ENCODE data around the gene CCN5.
A peak's percentile ranks its signal among the peaks of the same experiment; 100 is the strongest.

The CCN5 gene

GRCh38 chr20:44702776-44703175 is 12.4 kb upstream of the CCN5 start:
- Mint-ChIP-seq H3K4me1 (peaks cover 9 to 16% of the 10 kb centered on the region in 2 donors), H3K27ac (no peak overlapping the region), H3K9me3 (no peaks in the 10 kb centered on the region), H3K36me3 (no peaks in the 10 kb centered on the region), H3K27me3 (no peaks in the 10 kb centered on the region), H3K4me3 (no peak overlapping the region)
- ATAC-seq (replicated peaks) (peak; percentile 83 to 84), DNase-seq (peak; percentile 35)

GRCh38 chr20:44703183-44703925 is 11.8 kb upstream of the CCN5 start:
- Mint-ChIP-seq H3K27me3 (no peaks in the 10 kb centered on the region), H3K4me1 (peaks cover 9 to 16% of the 10 kb centered on the region in 2 donors), H3K36me3 (no peaks in the 10 kb centered on the region), H3K9me3 (no peaks in the 10 kb centered on the region), H3K4me3 (no peak overlapping the region), H3K27ac (no peak overlapping the region)
- ATAC-seq (replicated peaks) (peak in 1 of 2 donors; percentile 4), DNase-seq (no peak)

- Mint-ChIP-seq H3K4me3 (no peak overlapping the region), H3K9me3 (no peaks in the 10 kb centered on the region)
- DNase-seq, result no peak
These were observed 11.1 kb upstream of the CCN5 start for GRCh38 chr20:44703956-44704488.

GRCh38 chr20:44704551-44704971 is 10.6 kb upstream of the CCN5 start:
- Mint-ChIP-seq H3K9me3 (no peaks in the 10 kb centered on the region), H3K36me3 (no peaks in the 10 kb centered on the region), H3K4me3 (no peak overlapping the region), H3K27ac (no peak overlapping the region), H3K27me3 (no peaks in the 10 kb centered on the region), H3K4me1 (peaks cover 9 to 16% of the 10 kb centered on the region in 2 donors)
- no peak for ATAC-seq (replicated peaks)
- no peak for DNase-seq

More at GRCh38 chr20:44703956-44704488, 11.1 kb upstream of the CCN5 start:
- H3K27me3 Mint-ChIP-seq, result no peaks in the 10 kb centered on the region
- H3K27ac Mint-ChIP-seq, result no peak overlapping the region
- H3K4me1 Mint-ChIP-seq, result peaks cover 9 to 16% of the 10 kb centered on the region in 2 donors
- ATAC-seq (replicated peaks), result no peak
- H3K36me3 Mint-ChIP-seq, result no peaks in the 10 kb centered on the region

- H3K4me3 Mint-ChIP-seq, result no peak overlapping the region
- H3K9me3 Mint-ChIP-seq, result no peaks in the 10 kb centered on the region
- H3K27me3 Mint-ChIP-seq, result no peaks in the 10 kb centered on the region
- DNase-seq (no peak), ATAC-seq (replicated peaks) (no peak)
- H3K27ac Mint-ChIP-seq, result no peak overlapping the region
- no peaks in the 10 kb centered on the region for H3K36me3 Mint-ChIP-seq
- peaks cover 9 to 16% of the 10 kb centered on the region in 2 donors for H3K4me1 Mint-ChIP-seq
These were observed 9.6 kb upstream of the CCN5 start for GRCh38 chr20:44705364-44706094.

- no peak for DNase-seq
- Mint-ChIP-seq H3K36me3 (no peaks in the 10 kb centered on the region), H3K4me3 (no peak overlapping the region), H3K4me1 (peaks cover 9 to 16% of the 10 kb centered on the region in 2 donors), H3K27ac (peak overlapping the region; percentile 6), H3K9me3 (no peaks in the 10 kb centered on the region), H3K27me3 (no peaks in the 10 kb centered on the region)
- no peak for ATAC-seq (replicated peaks)
These were observed 8.7 kb upstream of the CCN5 start for GRCh38 chr20:44706301-44707017.

GRCh38 chr20:44707018-44707579 is 8.1 kb upstream of the CCN5 start:
- peaks cover 9 to 16% of the 10 kb centered on the region in 2 donors for H3K4me1 Mint-ChIP-seq
- no peak for DNase-seq
- no peak for ATAC-seq (replicated peaks)
- H3K4me3 Mint-ChIP-seq, result no peak overlapping the region
- H3K36me3 Mint-ChIP-seq, result no peaks in the 10 kb centered on the region
- no peak overlapping the region for H3K27ac Mint-ChIP-seq
- no peaks in the 10 kb centered on the region for H3K9me3 Mint-ChIP-seq
- H3K27me3 Mint-ChIP-seq, result no peaks in the 10 kb centered on the region

GRCh38 chr20:44709380-44709779 is 5.8 kb upstream of the CCN5 start:
- H3K36me3 Mint-ChIP-seq, result no peaks in the 10 kb centered on the region

GRCh38 chr20:44709797-44710196 is 5.4 kb upstream of the CCN5 start:
- H3K4me3 Mint-ChIP-seq, result no peak overlapping the region
- H3K9me3 Mint-ChIP-seq, result no peaks in the 10 kb centered on the region
- ATAC-seq (replicated peaks) (no peak), DNase-seq (no peak)
- no peak overlapping the region for H3K27ac Mint-ChIP-seq
- H3K36me3 Mint-ChIP-seq, result no peaks in the 10 kb centered on the region
- H3K27me3 Mint-ChIP-seq, result peaks cover 0 to 6% of the 10 kb centered on the region in 2 donors
- H3K4me1 Mint-ChIP-seq, result no peaks in the 10 kb centered on the region

More at GRCh38 chr20:44709380-44709779, 5.8 kb upstream of the CCN5 start:
- Mint-ChIP-seq H3K4me3 (no peak overlapping the region), H3K27me3 (peaks cover 0 to 4% of the 10 kb centered on the region in 2 donors), H3K27ac (no peak overlapping the region), H3K9me3 (no peaks in the 10 kb centered on the region), H3K4me1 (no peaks in the 10 kb centered on the region)
- DNase-seq (no peak), ATAC-seq (replicated peaks) (no peak)

GRCh38 chr20:44711237-44711636 is 3.9 kb upstream of the CCN5 start:
- H3K27ac Mint-ChIP-seq, result no peak overlapping the region
- ATAC-seq (replicated peaks), result no peak
- peaks cover 0 to 6% of the 10 kb centered on the region in 2 donors for H3K27me3 Mint-ChIP-seq
- no peaks in the 10 kb centered on the region for H3K4me1 Mint-ChIP-seq
- no peak overlapping the region for H3K4me3 Mint-ChIP-seq
- no peaks in the 10 kb centered on the region for H3K36me3 Mint-ChIP-seq
- no peaks in the 10 kb centered on the region for H3K9me3 Mint-ChIP-seq
- DNase-seq, result no peak

- H3K4me1 Mint-ChIP-seq, result no peaks in the 10 kb centered on the region
These were observed 968 bp upstream of the CCN5 start for GRCh38 chr20:44714102-44714700.

GRCh38 chr20:44715499-44716308 is 535 bp downstream of the CCN5 start:
- Mint-ChIP-seq H3K27ac (no peak overlapping the region), H3K4me3 (no peak overlapping the region), H3K4me1 (no peaks in the 10 kb centered on the region), H3K27me3 (peaks cover 0 to 6% of the 10 kb centered on the region in 2 donors), H3K36me3 (no peaks in the 10 kb centered on the region), H3K9me3 (no peaks in the 10 kb centered on the region)
- DNase-seq (no peak), ATAC-seq (replicated peaks) (no peak)

More at GRCh38 chr20:44714102-44714700, 968 bp upstream of the CCN5 start:
- Mint-ChIP-seq H3K4me3 (no peak overlapping the region), H3K27me3 (peaks cover 0 to 6% of the 10 kb centered on the region in 2 donors), H3K9me3 (no peaks in the 10 kb centered on the region), H3K36me3 (no peaks in the 10 kb centered on the region), H3K27ac (no peak overlapping the region)
- ATAC-seq (replicated peaks), result no peak
- DNase-seq, result no peak
